ENCODE results near the gene TASP1. TPM values are rescaled to one million over a fixed set of nuclear protein-coding genes. Genes with fewer than 3 reads are reported as not detected.

TASP1 gene
- total RNA-seq, 1 donor from 2014 or later: 14.3 TPM

- intact Hi-C loops (cut with DNase I): no loop called here
- H3K36me3 ChIP-seq: peaks cover 5% of the 10 kb centered on the region
- DNase-seq: no peak
- H3K9me3 ChIP-seq: no peaks in the 10 kb centered on the region
- no peak for ATAC-seq
- H3K27ac ChIP-seq: no peak overlapping the region
- no peaks in the 10 kb centered on the region for H3K4me1 ChIP-seq
- H3K27me3 ChIP-seq (ENCODE audit: low read depth): no peaks in the 10 kb centered on the region
- no peak overlapping the region for H3K4me3 ChIP-seq
- no peak for TF ChIP-seq CTCF (IDR thresholded peaks at IDR 0.05)
Observed at GRCh38 chr20:13586133-13586532, 52.6 kb downstream of the TASP1 start.

- TF ChIP-seq CTCF (IDR thresholded peaks at IDR 0.05): no peak
- intact Hi-C loops (cut with DNase I): no loop called here
- H3K4me3 ChIP-seq: no peak overlapping the region
- no peak overlapping the region for H3K27ac ChIP-seq
- H3K9me3 ChIP-seq: no peaks in the 10 kb centered on the region
- H3K27me3 ChIP-seq (ENCODE audit: low read depth): no peaks in the 10 kb centered on the region
- peaks cover 3% of the 10 kb centered on the region for H3K36me3 ChIP-seq
- DNase-seq (no peak), ATAC-seq (no peak)
- no peaks in the 10 kb centered on the region for H3K4me1 ChIP-seq
Observed at GRCh38 chr20:13581451-13581850, 57.3 kb downstream of the TASP1 start.

GRCh38 chr20:13580707-13581106 is 58.0 kb downstream of the TASP1 start:
- no peak for ATAC-seq
- no peak for TF ChIP-seq CTCF (IDR thresholded peaks at IDR 0.05)
- Histone ChIP-seq H3K27ac (no peak overlapping the region), H3K36me3 (no peaks in the 10 kb centered on the region), H3K4me3 (no peak overlapping the region), H3K9me3 (peaks cover 1% of the 10 kb centered on the region), H3K4me1 (no peaks in the 10 kb centered on the region), H3K27me3 (ENCODE audit: low read depth) (no peaks in the 10 kb centered on the region)
- no peak for DNase-seq
- intact Hi-C loops (cut with DNase I): no loop called here

GRCh38 chr20:13574071-13574470 is 64.7 kb downstream of the TASP1 start:
- Histone ChIP-seq H3K4me1 (no peaks in the 10 kb centered on the region), H3K36me3 (no peaks in the 10 kb centered on the region)
- intact Hi-C loops (cut with DNase I): no loop called here

GRCh38 chr20:13571662-13572061 is 67.1 kb downstream of the TASP1 start:
- no peaks in the 10 kb centered on the region for H3K36me3 ChIP-seq
- no peak for TF ChIP-seq CTCF (IDR thresholded peaks at IDR 0.05)
- no peak for DNase-seq
- intact Hi-C loops (cut with DNase I): no loop called here
- no peaks in the 10 kb centered on the region for H3K4me1 ChIP-seq
- no peak overlapping the region for H3K27ac ChIP-seq
- ATAC-seq: no peak
- no peak overlapping the region for H3K4me3 ChIP-seq
- peaks cover 5% of the 10 kb centered on the region for H3K9me3 ChIP-seq
- H3K27me3 ChIP-seq (ENCODE audit: low read depth): no peaks in the 10 kb centered on the region

More at GRCh38 chr20:13574071-13574470, 64.7 kb downstream of the TASP1 start:
- Histone ChIP-seq H3K4me3 (no peak overlapping the region), H3K9me3 (peaks cover 5% of the 10 kb centered on the region), H3K27ac (no peak overlapping the region), H3K27me3 (ENCODE audit: low read depth) (no peaks in the 10 kb centered on the region)
- TF ChIP-seq CTCF (IDR thresholded peaks at IDR 0.05): no peak
- ATAC-seq: no peak
- DNase-seq: no peak

- no peak for ATAC-seq
- intact Hi-C loops (cut with DNase I): no loop called here
Observed at GRCh38 chr20:13567663-13568062, 71.1 kb downstream of the TASP1 start.

More at GRCh38 chr20:13567663-13568062, 71.1 kb downstream of the TASP1 start:
- Histone ChIP-seq H3K9me3 (no peaks in the 10 kb centered on the region), H3K27ac (no peak overlapping the region), H3K27me3 (ENCODE audit: low read depth) (no peaks in the 10 kb centered on the region), H3K4me3 (no peak overlapping the region), H3K4me1 (no peaks in the 10 kb centered on the region), H3K36me3 (no peaks in the 10 kb centered on the region)
- no peak for DNase-seq
- TF ChIP-seq CTCF (IDR thresholded peaks at IDR 0.05): no peak

All from lower lobe of right lung (tissue), 2 donors.